ENCODE data around the gene RHBDD3.

Gene RHBDD3

GRCh38 chr22:29233277-29233877 is 34.4 kb downstream of the RHBDD3 start:
- no peak overlapping the region for H3K4me3 ChIP-seq (ENCODE audit: low read depth, low read length)
- no peak for DNase-seq (ENCODE audit: low read depth, low spot score)
- ChIA-PET POLR2A (no interaction called here), CTCF (interaction anchor here (1.0 to 5.2 kb wide), 2 partner anchors 12 to 14 kb away, joined by 5 to 41 read pairs; no protein-coding TSS in a partner anchor)
- TF ChIP-seq, protein P1, sequence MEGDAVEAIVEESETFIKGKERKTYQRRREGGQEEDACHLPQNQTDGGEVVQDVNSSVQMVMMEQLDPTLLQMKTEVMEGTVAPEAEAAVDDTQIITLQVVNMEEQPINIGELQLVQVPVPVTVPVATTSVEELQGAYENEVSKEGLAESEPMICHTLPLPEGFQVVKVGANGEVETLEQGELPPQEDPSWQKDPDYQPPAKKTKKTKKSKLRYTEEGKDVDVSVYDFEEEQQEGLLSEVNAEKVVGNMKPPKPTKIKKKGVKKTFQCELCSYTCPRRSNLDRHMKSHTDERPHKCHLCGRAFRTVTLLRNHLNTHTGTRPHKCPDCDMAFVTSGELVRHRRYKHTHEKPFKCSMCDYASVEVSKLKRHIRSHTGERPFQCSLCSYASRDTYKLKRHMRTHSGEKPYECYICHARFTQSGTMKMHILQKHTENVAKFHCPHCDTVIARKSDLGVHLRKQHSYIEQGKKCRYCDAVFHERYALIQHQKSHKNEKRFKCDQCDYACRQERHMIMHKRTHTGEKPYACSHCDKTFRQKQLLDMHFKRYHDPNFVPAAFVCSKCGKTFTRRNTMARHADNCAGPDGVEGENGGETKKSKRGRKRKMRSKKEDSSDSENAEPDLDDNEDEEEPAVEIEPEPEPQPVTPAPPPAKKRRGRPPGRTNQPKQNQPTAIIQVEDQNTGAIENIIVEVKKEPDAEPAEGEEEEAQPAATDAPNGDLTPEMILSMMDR (IDR thresholded peaks at IDR 0.05; ENCODE audit: insufficient read depth, low read length, missing control alignments): no peak

DNA sequence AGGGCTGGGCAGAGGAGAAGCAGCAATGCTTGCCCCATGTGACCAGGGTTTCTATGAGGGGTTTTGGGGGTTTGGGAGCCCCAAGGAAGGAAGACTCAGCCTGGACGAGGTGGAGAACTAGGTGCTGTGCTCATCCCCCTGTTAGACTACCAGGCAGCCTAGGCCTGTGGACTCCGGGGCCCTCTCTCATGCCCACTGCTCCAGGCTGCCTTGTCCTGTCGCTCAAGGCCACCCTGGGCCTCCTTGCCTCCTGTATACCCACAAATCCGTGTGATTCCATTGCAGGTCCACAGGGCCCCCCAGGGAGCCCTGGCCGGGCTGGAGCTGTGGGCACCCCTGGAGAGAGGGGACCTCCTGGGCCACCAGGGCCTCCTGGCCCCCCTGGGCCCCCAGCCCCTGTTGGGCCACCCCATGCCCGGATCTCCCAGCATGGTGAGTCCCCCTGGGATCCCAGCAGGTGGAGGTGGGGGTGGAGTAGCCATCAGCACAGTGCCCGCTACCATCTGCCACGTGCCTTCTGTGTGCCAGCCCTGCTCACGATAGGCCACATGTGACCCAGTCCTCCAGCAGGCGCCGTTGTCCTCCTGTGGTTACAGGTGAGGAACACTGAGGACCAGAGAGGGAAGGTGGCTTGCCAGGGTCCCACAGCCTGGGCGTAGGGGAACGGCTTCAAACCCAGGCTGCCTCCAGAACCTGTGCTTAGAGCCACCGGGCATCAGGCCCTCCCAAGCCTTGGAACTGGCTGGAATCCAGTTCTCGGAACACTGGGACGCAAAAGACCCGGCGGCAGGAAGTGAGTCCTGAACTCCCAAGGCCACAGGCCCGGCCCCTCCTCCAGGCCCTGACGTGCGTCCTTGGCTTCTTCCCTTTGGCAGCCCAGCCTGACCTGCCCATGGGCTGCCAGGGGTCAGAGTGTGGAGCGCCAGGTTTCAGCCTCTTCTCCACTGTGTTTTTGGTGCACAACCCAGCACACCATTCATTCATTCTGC is 35.5 kb downstream of the RHBDD3 start:
- no peak overlapping the region for H3K4me3 ChIP-seq (ENCODE audit: low read depth, low read length)
- ChIA-PET POLR2A (no interaction called here), CTCF (interaction anchor here (1.2 to 5.2 kb wide), 3 partner anchors 11 to 14 kb away, joined by 3 to 41 read pairs (median 5); no protein-coding TSS in a partner anchor)
- TF ChIP-seq, protein P1 (IDR thresholded peaks at IDR 0.05; ENCODE audit: insufficient read depth, low read length, missing control alignments): no peak
- no peak for DNase-seq (ENCODE audit: low read depth, low spot score)

DNA sequence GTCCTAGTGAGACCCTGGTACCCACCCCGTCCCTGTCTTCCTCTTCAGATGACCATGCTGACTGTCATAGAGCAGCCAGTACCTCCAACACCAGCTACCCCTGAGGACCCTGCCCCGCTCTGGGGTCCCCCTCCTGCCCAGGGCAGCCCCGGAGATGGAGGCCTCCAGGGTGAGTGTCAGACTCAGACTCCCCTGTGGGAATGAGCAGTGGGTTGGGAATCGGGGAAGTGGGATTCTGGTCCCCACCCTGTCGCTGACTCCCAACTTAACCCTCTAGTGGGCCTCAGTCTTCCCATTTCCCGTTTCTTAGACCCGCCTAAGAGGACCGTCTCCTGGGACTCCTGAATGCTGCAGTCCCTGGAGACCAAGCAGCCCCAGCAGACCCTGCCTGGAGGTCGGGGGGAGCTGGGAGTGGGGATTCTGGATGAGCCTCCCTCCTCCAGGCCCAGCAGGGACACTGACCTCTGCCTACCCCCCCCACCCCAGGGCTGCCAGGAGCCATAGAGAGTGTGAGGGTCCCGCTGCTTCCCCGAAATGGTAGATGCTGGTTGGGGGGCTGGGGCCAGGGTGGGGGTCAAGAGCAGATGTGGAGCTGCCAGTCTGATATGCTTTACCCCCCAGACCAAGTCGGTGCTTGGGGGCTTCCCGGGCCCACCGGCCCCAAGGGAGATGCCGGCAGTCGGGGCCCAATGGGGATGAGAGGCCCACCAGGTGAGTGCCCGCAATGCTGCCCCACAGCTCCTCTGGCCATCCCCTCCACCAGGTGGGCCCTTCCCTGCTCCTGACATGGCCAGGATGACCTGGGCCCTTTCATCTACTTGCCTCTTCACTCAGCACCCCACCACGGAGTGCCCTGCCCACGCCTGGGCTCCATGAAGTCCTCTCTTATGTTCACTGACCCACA is 36.6 kb downstream of the RHBDD3 start:
- ChIA-PET POLR2A (no interaction called here), CTCF (interaction anchor here (0.7 to 1.3 kb wide), 3 partner anchors 15 to 76 kb away, joined by 3 to 5 read pairs (median 3); no protein-coding TSS in a partner anchor)
- no peak overlapping the region for H3K4me3 ChIP-seq (ENCODE audit: low read depth, low read length)
- DNase-seq (ENCODE audit: low read depth, low spot score): no peak
- TF ChIP-seq, protein P1 (IDR thresholded peaks at IDR 0.05; ENCODE audit: insufficient read depth, low read length, missing control alignments): no peak

GRCh38 chr22:29226351-29226981 is 41.3 kb downstream of the RHBDD3 start:
- TF ChIP-seq, protein P1 (IDR thresholded peaks at IDR 0.05; ENCODE audit: insufficient read depth, low read length, missing control alignments): no peak
- ChIA-PET CTCF (interaction anchor here (1.8 to 4.4 kb wide), 2 partner anchors 19 to 21 kb away, joined by 4 to 17 read pairs; partner anchors contain the start of gene EMID1), POLR2A (interaction anchor here (0.6 kb wide), 1 partner anchor 15 kb away, joined by 5 read pairs; no protein-coding TSS in a partner anchor)
- DNase-seq (ENCODE audit: low read depth, low spot score): no peak
- no peak overlapping the region for H3K4me3 ChIP-seq (ENCODE audit: low read depth, low read length)

GRCh38 chr22:29225422-29226090 is 42.2 kb downstream of the RHBDD3 start:
- no peak overlapping the region for H3K4me3 ChIP-seq (ENCODE audit: low read depth, low read length)
- DNase-seq (ENCODE audit: low read depth, low spot score): no peak
- POLR2A ChIA-PET: no interaction called here
- TF ChIP-seq, protein P1 (IDR thresholded peaks at IDR 0.05; ENCODE audit: insufficient read depth, low read length, missing control alignments): no peak
- CTCF ChIA-PET: interaction anchor here (1.8 to 4.4 kb wide), 2 partner anchors 20 kb away, joined by 4 to 17 read pairs; partner anchors contain the start of gene EMID1

Measured in AG04449 (cell line).